ENCODE results near the gene ARID5A.

Gene ARID5A

DNA sequence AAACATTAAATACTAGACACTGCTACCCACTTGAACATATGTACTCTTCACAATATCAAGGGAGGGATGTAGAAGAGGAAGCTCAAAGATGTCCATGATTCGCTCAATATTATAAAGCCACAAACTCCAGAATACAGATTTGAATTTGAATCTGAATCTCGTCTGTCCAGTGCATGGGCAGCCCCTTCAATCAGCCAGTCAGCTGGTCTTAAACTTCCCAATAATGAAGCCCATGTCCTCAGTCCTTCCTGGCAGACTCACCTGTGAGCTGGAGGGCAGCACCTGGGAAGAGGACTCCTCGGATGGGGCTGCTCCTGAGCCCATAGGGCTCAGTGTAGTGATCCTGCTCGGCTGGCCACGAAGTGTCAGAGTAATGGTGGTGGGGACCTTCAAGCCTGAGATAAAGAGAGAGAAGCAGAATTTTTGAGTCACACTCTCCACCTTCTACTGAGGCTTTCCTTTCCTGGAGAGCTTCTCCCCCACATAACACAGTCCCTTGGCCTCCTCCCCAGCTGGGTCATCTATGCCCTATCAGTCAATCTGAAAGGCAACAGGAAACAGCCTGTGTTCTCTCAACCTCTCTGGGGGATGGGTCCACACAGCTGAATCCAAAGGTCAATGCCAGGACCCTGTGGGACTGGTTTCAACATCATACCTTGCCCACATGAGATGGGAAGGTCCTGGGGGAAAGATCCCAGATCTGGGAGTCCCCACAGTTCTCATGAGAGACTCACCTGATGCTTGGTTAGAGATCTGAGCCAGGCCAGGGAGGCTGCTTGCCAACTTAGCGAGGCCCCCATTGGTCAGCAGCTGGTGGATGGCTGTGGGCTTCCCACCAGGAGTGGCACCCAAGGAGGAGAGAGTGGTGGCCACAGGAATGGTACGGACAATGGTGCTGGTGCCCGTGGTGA is 65.1 kb downstream of the ARID5A start:
- H3K36me3 ChIP-seq (ENCODE audit: control insufficient read depth, insufficient read depth, low read length) = peaks cover 50% of the 10 kb centered on the region
- no peaks in the 10 kb centered on the region for H3K9me3 ChIP-seq (ENCODE audit: control insufficient read depth, low read length)
- no peaks in the 10 kb centered on the region for H3K4me1 ChIP-seq (ENCODE audit: control insufficient read depth, insufficient read depth, low read length)
- no peak overlapping the region for H3K4me3 ChIP-seq (ENCODE audit: insufficient read depth, low read depth, low read length)
- no peaks in the 10 kb centered on the region for H3K27me3 ChIP-seq (ENCODE audit: control insufficient read depth, insufficient read depth, low read length, poor library complexity, severe bottlenecking)
- WGBS, 2 experiments = 97 to 98% methylated on average over 8 of the region's 8 CpGs
- no peak overlapping the region for H3K27ac ChIP-seq (ENCODE audit: insufficient read depth, low read depth, low read length, poor library complexity, severe bottlenecking)

Data from ectodermal cell (in vitro differentiated cells).